Transverse colon (tissue), 4 donors: ENCODE measurements around the gene GRAPL.
"Not testable (repeated sequence)": the region's sequence is repeated elsewhere in the genome, so short reads cannot be mapped to it uniquely, and the experiment has no call there.

Source experiments
- CTCF ChIP-seq, 5 experiments: fragments of 200-600 bp in 3 of 5; fragments of 450-650 bp in 2 of 5; sonication (generic) in 3 of 5; IDR thresholded peaks; 1 replicate in 2 of 5; 2 replicates in 3 of 5; pipeline ENCODE4 v1.5.1; 2016 to 2017; ENCODE audit warnings: antibody characterized with exemption in 5 of 5, inconsistent platforms in 3 of 5, mild to moderate bottlenecking in 2 of 5, moderate library complexity in 1 of 5
- EP300 ChIP-seq: sonication (generic); formaldehyde crosslinking; IDR thresholded peaks from one replicate; pipeline ENCODE4 v1.6.1; 2017; ENCODE audit warnings: antibody characterized with exemption, low read depth
- POLR2A ChIP-seq: fragments of 450-650 bp; IDR thresholded peaks from one replicate; pipeline ENCODE4 v1.6.1; 2016; ENCODE audit warnings: antibody characterized with exemption, mild to moderate bottlenecking, moderate library complexity
- POLR2AphosphoS5 ChIP-seq, 3 donors: sonication (generic); formaldehyde crosslinking; IDR thresholded peaks; one replicate each; pipeline ENCODE4 v1.6.1; 2016; ENCODE audit warnings: antibody characterized with exemption in 3 of 3

GRCh38 chr17:19162384-19163216, 35.2 kb downstream of the GRAPL start:
- TF ChIP-seq POLR2AphosphoS5 (IDR thresholded peaks at IDR 0.05); CTCF (IDR thresholded peaks at IDR 0.05); POLR2A; EP300: not testable (repeated sequence)
